ENCODE data around the gene SMIM44. TPM values are rescaled to one million over a fixed set of nuclear protein-coding genes. Genes with fewer than 3 reads are reported as not detected.

The SMIM44 gene
- total RNA-seq, 1 experiment from 2014 or later: not detected

DNA sequence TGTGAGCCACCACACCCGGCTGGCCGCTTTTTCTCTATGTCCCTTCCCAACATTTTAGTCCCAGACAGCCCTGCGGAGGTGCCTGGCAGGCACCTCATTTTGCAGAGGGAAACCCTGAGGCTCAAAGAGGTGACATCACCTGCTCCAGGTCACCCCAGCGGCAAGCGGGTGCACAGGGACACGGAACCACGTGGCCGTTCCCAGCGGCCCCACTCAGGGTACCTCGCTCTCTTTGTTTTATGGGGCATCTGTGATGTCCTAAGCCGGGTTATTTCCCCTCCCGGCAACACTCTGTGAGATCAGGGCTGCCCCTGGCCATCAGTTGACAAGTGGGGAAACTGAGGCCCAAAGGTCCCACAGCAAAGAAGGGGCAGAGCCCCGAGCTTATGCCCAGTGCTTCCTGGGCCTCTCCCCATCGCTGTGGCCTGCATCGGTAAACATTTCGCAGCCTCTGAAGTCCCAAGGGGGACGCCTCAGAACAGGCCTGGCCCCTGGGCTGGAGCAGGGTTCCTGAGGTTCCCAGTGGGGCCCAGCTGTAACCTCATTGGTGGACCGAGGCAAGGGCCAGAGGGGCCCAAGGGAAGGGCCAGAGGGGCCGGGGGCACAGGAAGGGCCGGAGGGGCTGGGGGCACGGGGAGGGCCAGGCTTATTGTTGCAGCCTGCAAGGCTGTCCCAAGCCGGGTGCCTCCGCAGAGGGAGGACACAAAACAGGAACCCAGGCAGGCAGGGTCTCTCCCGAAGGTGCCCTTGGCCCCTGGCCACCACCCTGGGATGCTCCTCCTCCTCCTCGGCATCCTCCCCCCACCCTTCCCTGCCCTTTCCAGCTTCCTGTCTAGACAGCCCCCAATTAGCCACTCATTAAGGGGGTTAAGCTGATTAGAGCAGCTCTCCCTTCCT lies 41.9 kb downstream of the SMIM44 start:
- DNase-seq (ENCODE audit: low spot score): no peak

- DNase-seq (ENCODE audit: low spot score): peak; percentile 61
Measured at GRCh38 chr19:3440082-3440481, 43.2 kb downstream of the SMIM44 start.

GRCh38 chr19:3434630-3435553 lies 48.3 kb downstream of the SMIM44 start:
- peak; percentile 88 for DNase-seq (ENCODE audit: low spot score)

DNA sequence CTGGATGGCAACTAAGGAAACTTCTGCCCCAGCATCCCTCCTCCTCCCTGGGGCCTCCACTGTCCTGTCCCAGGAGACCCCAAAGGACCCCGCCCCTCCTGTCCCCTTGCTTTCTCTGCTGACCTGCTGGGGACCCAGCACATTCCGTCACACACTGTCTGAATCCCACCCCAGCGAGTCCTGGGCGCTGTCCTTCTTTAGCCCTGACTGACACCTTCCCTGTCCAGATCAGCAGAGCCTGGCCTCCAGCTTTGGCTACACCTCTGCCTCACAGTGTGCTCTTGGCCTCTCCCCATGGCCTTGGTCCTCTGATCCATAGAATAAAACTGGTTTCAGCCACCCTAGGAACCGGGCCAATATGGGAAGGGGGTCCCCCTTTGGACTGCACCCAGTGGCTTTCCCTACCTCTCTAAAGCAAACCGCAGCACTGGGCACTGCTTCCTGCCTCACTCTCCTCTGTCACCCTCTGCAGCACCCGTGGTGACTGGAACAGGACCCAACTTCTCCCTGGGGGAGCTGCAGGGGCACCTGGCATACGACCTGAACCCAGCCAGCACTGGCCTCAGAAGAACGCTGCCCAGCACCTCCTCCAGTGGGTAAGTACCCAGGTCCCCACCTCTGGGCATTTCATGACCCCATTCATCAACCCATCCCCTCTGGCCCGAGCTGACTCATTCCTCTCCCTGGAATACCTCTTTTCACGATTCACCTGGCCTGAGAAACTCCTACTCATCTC lies 49.3 kb downstream of the SMIM44 start:
- DNase-seq (ENCODE audit: low spot score): no peak

GRCh38 chr19:3433313-3433712 lies 49.9 kb downstream of the SMIM44 start:
- DNase-seq (ENCODE audit: low spot score): no peak

Other genes starting within 250 kb of the SMIM44 start
- 26.2 and 32.5 TPM in 2 replicates for gene NFIC, start 116.9 kb downstream of the SMIM44 start, total RNA-seq (2014; rRNA removed; shearing (Covaris generic))
- not detected in 2 replicates for gene SMIM24, start 2.9 kb downstream of the SMIM44 start, total RNA-seq (2014; rRNA removed; shearing (Covaris generic))
- 18.0 and 27.3 TPM in 2 replicates for gene DOHH, start 17.2 kb upstream of the SMIM44 start, total RNA-seq (2014; rRNA removed; shearing (Covaris generic))
- gene FZR1, start 22.9 kb upstream of the SMIM44 start, total RNA-seq (2014; rRNA removed; shearing (Covaris generic)): 44.4 and 46.2 TPM in 2 replicates
- not detected in 2 replicates for gene TEKTIP1, start 55.7 kb upstream of the SMIM44 start, total RNA-seq (2014; rRNA removed; shearing (Covaris generic))
- gene MFSD12, start 74.1 kb upstream of the SMIM44 start, total RNA-seq (2014; rRNA removed; shearing (Covaris generic)): 152 and 169 TPM in 2 replicates
- 224 and 260 TPM in 2 replicates for gene HMG20B, start 89.5 kb upstream of the SMIM44 start, total RNA-seq (2014; rRNA removed; shearing (Covaris generic))
- gene GIPC3, start 102.0 kb upstream of the SMIM44 start, total RNA-seq (2014; rRNA removed; shearing (Covaris generic)): 0.07 TPM in 1 of 2 replicates, not detected in the other
- gene TBXA2R, start 123.4 kb upstream of the SMIM44 start, total RNA-seq (2014; rRNA removed; shearing (Covaris generic)): 3.4 and 7.4 TPM in 2 replicates
- gene CACTIN, start 143.3 kb upstream of the SMIM44 start, total RNA-seq (2014; rRNA removed; shearing (Covaris generic)): 23.0 and 34.6 TPM in 2 replicates
- gene PIP5K1C, start 217.0 kb upstream of the SMIM44 start, total RNA-seq (2014; rRNA removed; shearing (Covaris generic)): 18.8 and 21.4 TPM in 2 replicates
- gene TJP3, start 224.9 kb upstream of the SMIM44 start, total RNA-seq (2014; rRNA removed; shearing (Covaris generic)): 0.93 and 0.98 TPM in 2 replicates

Measured in A172 (cell line).